ENCODE results near the gene C5AR1. TPM values are rescaled to one million over a fixed set of nuclear protein-coding genes. Genes with fewer than 3 reads are reported as not detected.

The C5AR1 gene
- total RNA-seq, 1 experiment from 2014 or later = 8.5 TPM

GRCh38 chr19:47264629-47265028 lies 45.0 kb upstream of the C5AR1 start:
- Histone ChIP-seq H3K4me3 (no peak overlapping the region), H3K27ac (no peak overlapping the region), H3K79me2 (ENCODE audit: low read depth) (no peaks in the 10 kb centered on the region), H3K9me2 (ENCODE audit: insufficient read depth) (no peaks in the 10 kb centered on the region), H3K36me3 (ENCODE audit: low read depth) (peaks cover 24% of the 10 kb centered on the region; the same call in 1 of the 2 replicates), H3K4me2 (no peak overlapping the region), H3K4me1 (replicated peaks; ENCODE audit: insufficient read depth) (no peaks in the 10 kb centered on the region), H3F3A (ENCODE audit: insufficient read depth, low read depth) (no peaks in the 10 kb centered on the region; the same call in 1 of the 2 replicates), H4K20me1 (ENCODE audit: insufficient read depth) (no peaks in the 10 kb centered on the region), H3K27me3 (ENCODE audit: insufficient read depth, low read depth) (no peaks in the 10 kb centered on the region), H3K9me3 (ENCODE audit: insufficient read depth, low read depth) (no peaks in the 10 kb centered on the region), H2AFZ (no peak overlapping the region)
- ChIA-PET POLR2A (ENCODE audit: unreplicated experiment) (no interaction called here), CTCF (no interaction called here)
- BruUV-seq (replicated peaks) = no TSS peak
- intact Hi-C loops (cut with micrococcal nuclease; ENCODE audit: unreplicated experiment) = no loop called here
- TF ChIP-seq EZH2 (IDR thresholded peaks at IDR 0.05; ENCODE audit: low read depth) = no peak
- TF ChIP-seq, protein P1, sequence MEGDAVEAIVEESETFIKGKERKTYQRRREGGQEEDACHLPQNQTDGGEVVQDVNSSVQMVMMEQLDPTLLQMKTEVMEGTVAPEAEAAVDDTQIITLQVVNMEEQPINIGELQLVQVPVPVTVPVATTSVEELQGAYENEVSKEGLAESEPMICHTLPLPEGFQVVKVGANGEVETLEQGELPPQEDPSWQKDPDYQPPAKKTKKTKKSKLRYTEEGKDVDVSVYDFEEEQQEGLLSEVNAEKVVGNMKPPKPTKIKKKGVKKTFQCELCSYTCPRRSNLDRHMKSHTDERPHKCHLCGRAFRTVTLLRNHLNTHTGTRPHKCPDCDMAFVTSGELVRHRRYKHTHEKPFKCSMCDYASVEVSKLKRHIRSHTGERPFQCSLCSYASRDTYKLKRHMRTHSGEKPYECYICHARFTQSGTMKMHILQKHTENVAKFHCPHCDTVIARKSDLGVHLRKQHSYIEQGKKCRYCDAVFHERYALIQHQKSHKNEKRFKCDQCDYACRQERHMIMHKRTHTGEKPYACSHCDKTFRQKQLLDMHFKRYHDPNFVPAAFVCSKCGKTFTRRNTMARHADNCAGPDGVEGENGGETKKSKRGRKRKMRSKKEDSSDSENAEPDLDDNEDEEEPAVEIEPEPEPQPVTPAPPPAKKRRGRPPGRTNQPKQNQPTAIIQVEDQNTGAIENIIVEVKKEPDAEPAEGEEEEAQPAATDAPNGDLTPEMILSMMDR (conservative IDR thresholded peaks at IDR 0.05) = no peak
- peak in 1 of 2 experiments; percentile 10 for DNase-seq

- Histone ChIP-seq H3K4me1 (replicated peaks; ENCODE audit: insufficient read depth) (no peaks in the 10 kb centered on the region), H3K9me3 (ENCODE audit: insufficient read depth, low read depth) (no peaks in the 10 kb centered on the region), H3K27ac (no peak overlapping the region), H3K79me2 (ENCODE audit: low read depth) (no peaks in the 10 kb centered on the region), H3F3A (ENCODE audit: insufficient read depth, low read depth) (no peaks in the 10 kb centered on the region; the same call in 1 of the 2 replicates), H3K4me2 (no peak overlapping the region), H3K4me3 (no peak overlapping the region), H4K20me1 (ENCODE audit: insufficient read depth) (no peaks in the 10 kb centered on the region), H3K27me3 (ENCODE audit: insufficient read depth, low read depth) (no peaks in the 10 kb centered on the region), H2AFZ (no peak overlapping the region), H3K9me2 (ENCODE audit: insufficient read depth) (no peaks in the 10 kb centered on the region), H3K36me3 (ENCODE audit: low read depth) (peaks cover 18% of the 10 kb centered on the region; the same call in 1 of the 2 replicates)
- CTCF ChIA-PET = no interaction called here
- DNase-seq = peak in 1 of 2 experiments; percentile 17
- POLR2A ChIA-PET (ENCODE audit: unreplicated experiment) = interaction anchor here (0.6 kb wide), 2 partner anchors 10 to 21 kb away, joined by 6 to 8 read pairs; no protein-coding TSS in a partner anchor
- TF ChIP-seq EZH2 (IDR thresholded peaks at IDR 0.05; ENCODE audit: low read depth) = no peak
- TF ChIP-seq, protein P1 (conservative IDR thresholded peaks at IDR 0.05) = no peak
- intact Hi-C loops (cut with micrococcal nuclease; ENCODE audit: unreplicated experiment) = no loop called here
- no TSS peak for BruUV-seq (replicated peaks)
These were observed 43.2 kb upstream of the C5AR1 start for GRCh38 chr19:47266401-47266941.

GRCh38 chr19:47267350-47267759 lies 42.3 kb upstream of the C5AR1 start:
- CTCF ChIA-PET = no interaction called here
- DNase-seq = no peak
- no peaks in the 10 kb centered on the region for H3K27me3 ChIP-seq (ENCODE audit: insufficient read depth, low read depth)
- no peaks in the 10 kb centered on the region for H3K9me2 ChIP-seq (ENCODE audit: insufficient read depth)
- no peak for TF ChIP-seq EZH2 (IDR thresholded peaks at IDR 0.05; ENCODE audit: low read depth)
- TF ChIP-seq, protein P1 (conservative IDR thresholded peaks at IDR 0.05) = no peak
- intact Hi-C loops (cut with micrococcal nuclease; ENCODE audit: unreplicated experiment) = no loop called here
- H3K9me3 ChIP-seq (ENCODE audit: insufficient read depth, low read depth) = no peaks in the 10 kb centered on the region
- H3K4me3 ChIP-seq = no peak overlapping the region
- no peak overlapping the region for H3K4me2 ChIP-seq
- peaks cover under 1% of the 10 kb centered on the region; the same call in 1 of the 2 replicates for H3F3A ChIP-seq (ENCODE audit: insufficient read depth, low read depth)
- POLR2A ChIA-PET (ENCODE audit: unreplicated experiment) = no interaction called here
- BruUV-seq (replicated peaks) = no TSS peak
- H3K79me2 ChIP-seq (ENCODE audit: low read depth) = no peaks in the 10 kb centered on the region
- no peak overlapping the region for H2AFZ ChIP-seq
- no peak overlapping the region for H3K27ac ChIP-seq
- H4K20me1 ChIP-seq (ENCODE audit: insufficient read depth) = no peaks in the 10 kb centered on the region
- H3K36me3 ChIP-seq (ENCODE audit: low read depth) = peaks cover 16% of the 10 kb centered on the region; the same call in 1 of the 2 replicates
- no peaks in the 10 kb centered on the region for H3K4me1 ChIP-seq (replicated peaks; ENCODE audit: insufficient read depth)

All from PC-9 (cell line).